Lower leg skin (tissue), 3 donors: ENCODE data around the gene PODN.

Experiments
- CTCF ChIP-seq, 3 donors: fragments of 450-650 bp; IDR thresholded peaks; one replicate each; pipeline ENCODE4 v1.5.1; 2016; ENCODE audit warnings: antibody characterized with exemption in 3 of 3, mild to moderate bottlenecking in 3 of 3, moderate library complexity in 2 of 3
- POLR2A ChIP-seq, 2 donors: fragments of 450-650 bp; IDR thresholded peaks; one replicate each; pipeline ENCODE4 v1.6.1; 2016 to 2017; ENCODE audit warnings: antibody characterized with exemption in 2 of 2, mild to moderate bottlenecking in 1 of 2, moderate library complexity in 1 of 2

GRCh38 chr1:53126495-53126894 lies 64.5 kb downstream of the PODN start:
- no peak for TF ChIP-seq CTCF (IDR thresholded peaks at IDR 0.05)
- TF ChIP-seq POLR2A (IDR thresholded peaks at IDR 0.05): no peak
